BJ (cell line): ENCODE results near the gene MYO18B. TPM values are rescaled to one million over a fixed set of nuclear protein-coding genes. Genes with fewer than 3 reads are reported as not detected.

ENCODE experiments used
- CTCF ChIA-PET: fragments of 350-600 bp; formaldehyde crosslinking; extraction: SDS; loops from one replicate; lab custom pipeline; 2021; ENCODE audit warnings: antibody characterized with exemption, inconsistent platforms; lab: Yijun Ruan, JAX
- POLR2A ChIA-PET: fragments of 300-600 bp; sonication (Branson Sonifier 250); formaldehyde crosslinking; extraction: SDS; loops from one replicate; lab custom pipeline; 2021; ENCODE audit warnings: antibody characterized with exemption; lab: Charles Lee
- DNase-seq: peaks from one replicate; pipeline ENCODE4 v3.0.0-alpha.2; 2011; ENCODE audit warnings: low read depth
- H3K27me3 ChIP-seq: 2 replicates; pipeline ENCODE4 v1.6.0; 2011; ENCODE audit warnings: low read length; ENCODE audit not compliant: control insufficient read depth, insufficient read depth
- H3K36me3 ChIP-seq: 2 replicates; pipeline ENCODE4 v1.5.1; 2011; ENCODE audit warnings: low read length; ENCODE audit not compliant: control insufficient read depth, insufficient read depth
- H3K4me3 ChIP-seq: 2 replicates; pipeline ENCODE4 v1.5.1; 2011; ENCODE audit warnings: low read depth, mild to moderate bottlenecking, control low read depth, low read length
- CTCF ChIP-seq: IDR thresholded peaks from 2 replicates; pipeline ENCODE4 v1.5.1; 2011; ENCODE audit warnings: low read depth, mild to moderate bottlenecking, control low read depth, inconsistent platforms, low read length, moderate library complexity; ENCODE audit not compliant: insufficient read depth
- polyA plus RNA-seq: library from polyadenylated mRNA; depleted of rRNA; stranded (reverse); fragments of >200 nt; gene quantifications from 2 replicates; pipeline ENCODE4 v1.2.3, GENCODE V29; 2011

Gene MYO18B
- polyA plus RNA-seq, 1 experiment = not detected

- POLR2A ChIA-PET = no interaction called here
- Histone ChIP-seq H3K27me3 (no peaks in the 10 kb centered on the region), H3K4me3 (no peak overlapping the region), H3K36me3 (no peaks in the 10 kb centered on the region)
- CTCF ChIA-PET = no interaction called here
- no peak for DNase-seq
- no peak for TF ChIP-seq CTCF
Measured at GRCh38 chr22:25961699-25962098, 219.7 kb downstream of the MYO18B start.

GRCh38 chr22:25962711-25963110 is 220.7 kb downstream of the MYO18B start:
- TF ChIP-seq CTCF = no peak
- no peaks in the 10 kb centered on the region for H3K27me3 ChIP-seq
- ChIA-PET CTCF (no interaction called here), POLR2A (no interaction called here)
- no peaks in the 10 kb centered on the region for H3K36me3 ChIP-seq
- no peak for DNase-seq
- H3K4me3 ChIP-seq = no peak overlapping the region

GRCh38 chr22:25964961-25965730 is 223.2 kb downstream of the MYO18B start:
- ChIA-PET CTCF (no interaction called here), POLR2A (no interaction called here)
- no peak for DNase-seq
- no peak overlapping the region for H3K4me3 ChIP-seq
- TF ChIP-seq CTCF = no peak
- H3K36me3 ChIP-seq = no peaks in the 10 kb centered on the region
- no peaks in the 10 kb centered on the region for H3K27me3 ChIP-seq

GRCh38 chr22:25966448-25966913 is 224.5 kb downstream of the MYO18B start:
- H3K27me3 ChIP-seq = no peaks in the 10 kb centered on the region
- TF ChIP-seq CTCF = no peak
- ChIA-PET CTCF (no interaction called here), POLR2A (no interaction called here)
- H3K36me3 ChIP-seq = no peaks in the 10 kb centered on the region
- no peak overlapping the region for H3K4me3 ChIP-seq
- no peak for DNase-seq

- Histone ChIP-seq H3K4me3 (no peak overlapping the region), H3K36me3 (no peaks in the 10 kb centered on the region), H3K27me3 (no peaks in the 10 kb centered on the region)
- no peak for DNase-seq
- no peak for TF ChIP-seq CTCF
- POLR2A ChIA-PET = no interaction called here
- CTCF ChIA-PET = interaction anchor here (1.2 kb wide), 1 partner anchor 10 kb away, joined by 3 read pairs; no protein-coding TSS in a partner anchor
Measured at GRCh38 chr22:25969286-25969685, 227.3 kb downstream of the MYO18B start.
